Liver (tissue), 2 donors: ENCODE results near the gene ARHGAP6.

Experiments used
- RAD21 ChIP-seq, 2 donors: IDR thresholded peaks; 2 replicates each; pipeline ENCODE4 v1.6.1; 2016; ENCODE audit warnings: antibody characterized with exemption in 2 of 2, mild to moderate bottlenecking in 2 of 2
- TF ChIP-seq, protein P1 (sequence below): IDR thresholded peaks from 2 replicates; pipeline ENCODE4 v1.6.1; 2016; ENCODE audit warnings: antibody characterized with exemption
- donor health status: healthy.

DNA sequence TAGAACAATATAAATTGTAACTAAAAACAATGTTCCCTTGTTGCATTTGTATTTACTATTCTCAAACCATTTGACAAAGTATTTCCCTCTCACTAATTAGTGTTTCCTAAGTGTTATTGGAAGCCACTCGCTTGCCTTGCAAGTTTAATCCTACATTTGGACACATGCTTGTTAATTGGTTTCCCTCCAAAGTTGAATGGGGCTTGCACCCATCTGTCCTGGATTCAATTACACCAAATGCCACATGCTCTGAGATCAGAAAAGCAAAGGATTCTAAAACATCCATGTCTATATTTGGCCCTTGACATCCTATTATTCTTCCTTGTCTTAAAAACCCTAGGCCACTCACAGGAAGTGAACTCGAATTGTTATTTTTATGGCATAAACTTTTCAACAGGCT lies 225.9 kb downstream of the ARHGAP6 start:
- TF ChIP-seq RAD21 (IDR thresholded peaks at IDR 0.05), result no peak
- TF ChIP-seq, protein P1, sequence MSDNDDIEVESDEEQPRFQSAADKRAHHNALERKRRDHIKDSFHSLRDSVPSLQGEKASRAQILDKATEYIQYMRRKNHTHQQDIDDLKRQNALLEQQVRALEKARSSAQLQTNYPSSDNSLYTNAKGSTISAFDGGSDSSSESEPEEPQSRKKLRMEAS, result no peak
